ENCODE measurements around the gene LHX3. TPM values are rescaled to one million over a fixed set of nuclear protein-coding genes. Genes with fewer than 3 reads are reported as not detected.

Gene LHX3
- total and polyA plus RNA-seq, 8 donors: not detected

DNA sequence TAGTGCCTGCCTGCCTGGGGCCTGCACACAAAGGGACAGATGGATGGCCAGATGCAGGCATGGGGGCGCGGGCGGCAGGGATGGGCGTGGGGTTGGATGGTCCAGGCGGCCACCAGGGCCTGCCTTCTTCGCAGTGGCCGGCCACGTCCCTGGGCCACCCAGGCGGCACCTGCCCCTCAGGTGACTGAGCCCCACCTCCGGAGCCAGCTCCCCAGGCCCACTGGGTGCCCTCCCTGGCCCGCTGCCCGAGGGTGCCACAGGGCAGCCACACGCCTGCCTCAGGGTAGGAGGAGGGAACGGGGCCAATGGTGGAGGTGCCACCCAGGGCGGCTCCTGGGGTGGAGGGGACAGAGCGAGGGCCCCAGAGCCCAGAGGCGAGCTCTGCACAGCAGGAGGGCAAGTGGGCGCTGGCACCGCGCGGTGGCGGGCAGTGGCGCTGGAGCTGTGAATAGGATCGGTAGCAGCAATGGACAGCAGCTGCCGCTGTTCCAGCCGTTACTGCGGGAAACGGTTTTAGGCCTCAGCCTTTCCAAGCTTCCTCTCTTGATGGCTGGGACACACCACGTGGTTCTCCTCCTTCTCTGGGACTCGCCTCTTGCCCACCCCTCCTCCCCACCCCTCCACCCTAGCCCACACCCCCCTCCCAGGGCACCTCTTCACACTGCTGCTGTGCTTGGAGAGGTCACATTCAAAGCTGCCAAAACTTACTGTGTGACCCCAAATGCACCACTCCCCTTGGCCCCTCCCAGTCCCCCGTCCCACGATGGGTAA lies 19.1 kb downstream of the LHX3 start:
- no peaks in the 10 kb centered on the region for H3K9me3 ChIP-seq
- intact Hi-C loops (cut with DNase I; ENCODE audit: low total_unique reads): no loop called here
- H3K27ac ChIP-seq: no peak overlapping the region
- H3K36me3 ChIP-seq: no peaks in the 10 kb centered on the region
- H3K4me3 ChIP-seq: no peak overlapping the region
- DNase-seq: no peak
- H3K4me1 ChIP-seq: no peaks in the 10 kb centered on the region
- TF ChIP-seq EP300 (IDR thresholded peaks at IDR 0.05): no peak
- TF ChIP-seq POLR2A (IDR thresholded peaks at IDR 0.05): no peak
- TF ChIP-seq, protein P1, sequence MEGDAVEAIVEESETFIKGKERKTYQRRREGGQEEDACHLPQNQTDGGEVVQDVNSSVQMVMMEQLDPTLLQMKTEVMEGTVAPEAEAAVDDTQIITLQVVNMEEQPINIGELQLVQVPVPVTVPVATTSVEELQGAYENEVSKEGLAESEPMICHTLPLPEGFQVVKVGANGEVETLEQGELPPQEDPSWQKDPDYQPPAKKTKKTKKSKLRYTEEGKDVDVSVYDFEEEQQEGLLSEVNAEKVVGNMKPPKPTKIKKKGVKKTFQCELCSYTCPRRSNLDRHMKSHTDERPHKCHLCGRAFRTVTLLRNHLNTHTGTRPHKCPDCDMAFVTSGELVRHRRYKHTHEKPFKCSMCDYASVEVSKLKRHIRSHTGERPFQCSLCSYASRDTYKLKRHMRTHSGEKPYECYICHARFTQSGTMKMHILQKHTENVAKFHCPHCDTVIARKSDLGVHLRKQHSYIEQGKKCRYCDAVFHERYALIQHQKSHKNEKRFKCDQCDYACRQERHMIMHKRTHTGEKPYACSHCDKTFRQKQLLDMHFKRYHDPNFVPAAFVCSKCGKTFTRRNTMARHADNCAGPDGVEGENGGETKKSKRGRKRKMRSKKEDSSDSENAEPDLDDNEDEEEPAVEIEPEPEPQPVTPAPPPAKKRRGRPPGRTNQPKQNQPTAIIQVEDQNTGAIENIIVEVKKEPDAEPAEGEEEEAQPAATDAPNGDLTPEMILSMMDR (IDR thresholded peaks at IDR 0.05): no peak
- no peak for TF ChIP-seq POLR2AphosphoS5 (IDR thresholded peaks at IDR 0.05)
- WGBS, 5 donors: 62 to 65% (median 64%) methylated on average over 26 to 32 of the region's 32 CpGs
- H3K27me3 ChIP-seq: peaks cover 4 to 89% (median 44%) of the 10 kb centered on the region in 3 donors

DNA sequence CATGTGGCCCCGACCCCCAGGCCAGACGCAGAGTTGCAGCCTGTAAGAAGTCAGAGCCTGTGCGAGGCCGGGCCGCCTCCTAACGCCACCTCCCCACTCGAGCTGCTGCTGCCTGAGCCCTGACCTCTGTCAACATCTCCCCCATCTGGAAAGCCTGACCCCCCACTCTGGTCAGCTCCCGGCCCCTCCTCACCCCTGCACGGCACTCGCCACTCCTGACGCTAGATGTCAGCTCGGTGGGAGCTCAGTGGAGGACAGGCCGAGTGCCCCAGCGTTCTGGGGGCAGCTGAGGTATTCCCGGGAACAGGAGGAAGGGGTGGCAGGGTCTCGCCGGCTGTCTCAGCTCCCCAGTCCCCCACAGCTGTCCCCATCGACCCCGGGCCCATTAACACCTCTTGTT lies 19.9 kb downstream of the LHX3 start:
- H3K4me3 ChIP-seq: no peak overlapping the region
- H3K27me3 ChIP-seq: peaks cover 4 to 89% (median 43%) of the 10 kb centered on the region in 3 donors
- H3K36me3 ChIP-seq: no peaks in the 10 kb centered on the region
- no peak for DNase-seq
- TF ChIP-seq POLR2A (IDR thresholded peaks at IDR 0.05) (no peak), POLR2AphosphoS5 (IDR thresholded peaks at IDR 0.05) (no peak), EP300 (IDR thresholded peaks at IDR 0.05) (no peak)
- TF ChIP-seq, protein P1 (IDR thresholded peaks at IDR 0.05): no peak
- no peaks in the 10 kb centered on the region for H3K9me3 ChIP-seq
- H3K4me1 ChIP-seq: no peaks in the 10 kb centered on the region
- 32 to 43% (median 40%) methylated on average over 12 to 19 of the region's 19 CpGs for WGBS, 5 donors
- H3K27ac ChIP-seq: no peak overlapping the region
- intact Hi-C loops (cut with DNase I; ENCODE audit: low total_unique reads): no loop called here

DNA sequence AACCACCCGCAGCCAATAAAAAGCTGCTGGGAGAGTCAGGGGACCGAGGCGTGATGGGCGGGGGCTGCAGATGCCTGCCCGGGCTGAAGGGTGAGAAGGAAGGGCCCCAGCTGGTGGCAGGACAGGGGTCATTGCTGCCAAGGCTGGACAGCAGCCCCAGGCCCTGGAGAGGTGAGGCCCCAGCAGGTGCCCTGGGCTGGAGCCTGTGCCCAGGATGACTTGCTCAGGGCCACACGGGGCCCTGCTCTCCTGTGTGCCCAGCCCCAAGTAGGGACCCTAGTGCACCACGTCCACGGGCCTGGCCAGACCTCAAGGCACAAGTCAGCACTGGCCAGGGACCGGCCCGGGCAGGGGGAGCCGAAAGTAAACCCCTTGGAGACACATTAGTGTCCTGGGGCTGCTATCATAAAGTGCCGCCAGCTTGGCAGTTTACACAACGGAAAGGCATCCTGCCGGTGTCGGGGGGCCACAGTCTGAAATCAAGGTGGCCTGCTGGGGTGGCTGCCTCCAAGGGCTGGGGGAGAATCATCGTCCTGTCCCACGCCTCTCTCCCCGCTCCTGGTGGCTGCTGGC lies 22.0 kb downstream of the LHX3 start:
- intact Hi-C loops (cut with DNase I; ENCODE audit: low total_unique reads): no loop called here
- Histone ChIP-seq H3K9me3 (no peaks in the 10 kb centered on the region), H3K27me3 (peaks cover 4 to 89% (median 44%) of the 10 kb centered on the region in 3 donors), H3K36me3 (no peaks in the 10 kb centered on the region), H3K4me1 (no peaks in the 10 kb centered on the region), H3K4me3 (no peak overlapping the region), H3K27ac (no peak overlapping the region)
- 76 to 81% (median 78%) methylated on average over 12 to 18 of the region's 18 CpGs for WGBS, 5 donors
- DNase-seq: no peak
- no peak for TF ChIP-seq POLR2AphosphoS5 (IDR thresholded peaks at IDR 0.05)
- no peak for TF ChIP-seq EP300 (IDR thresholded peaks at IDR 0.05)
- TF ChIP-seq POLR2A (IDR thresholded peaks at IDR 0.05): no peak
- TF ChIP-seq, protein P1 (IDR thresholded peaks at IDR 0.05): no peak

DNA sequence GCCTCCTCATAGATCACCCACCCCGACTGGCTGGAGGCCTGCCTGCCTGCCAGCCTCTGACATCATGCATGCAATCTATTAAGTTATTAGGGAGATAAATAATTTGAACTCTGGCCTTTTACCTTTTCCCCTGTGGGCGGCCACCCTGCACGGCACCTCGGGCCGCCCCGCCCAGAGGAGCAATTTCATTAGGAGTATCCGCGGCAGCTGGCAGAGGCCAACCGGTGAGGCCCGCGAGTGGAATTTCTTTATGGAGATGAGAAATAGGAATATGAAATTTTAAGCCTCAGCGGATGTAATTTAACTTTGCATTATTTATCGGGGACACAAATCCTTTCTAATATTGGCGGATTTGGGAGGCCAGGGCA lies 22.5 kb downstream of the LHX3 start:
- TF ChIP-seq POLR2A (IDR thresholded peaks at IDR 0.05) (no peak), POLR2AphosphoS5 (IDR thresholded peaks at IDR 0.05) (no peak), EP300 (IDR thresholded peaks at IDR 0.05) (no peak)
- TF ChIP-seq, protein P1 (IDR thresholded peaks at IDR 0.05): no peak
- H3K4me3 ChIP-seq: no peak overlapping the region
- H3K9me3 ChIP-seq: no peaks in the 10 kb centered on the region
- intact Hi-C loops (cut with DNase I; ENCODE audit: low total_unique reads): no loop called here
- H3K4me1 ChIP-seq: no peaks in the 10 kb centered on the region
- H3K27me3 ChIP-seq: peaks cover 4 to 89% (median 44%) of the 10 kb centered on the region in 3 donors
- DNase-seq: no peak
- no peak overlapping the region for H3K27ac ChIP-seq
- no peaks in the 10 kb centered on the region for H3K36me3 ChIP-seq
- 57 to 75% (median 66%) methylated on average over 14 of the region's 14 CpGs for WGBS, 5 donors

Data from stomach (tissue), 9 donors.